ENCODE results near the gene HSH2D.
"Not testable (repeated sequence)": the region's sequence is repeated elsewhere in the genome, so short reads cannot be mapped to it uniquely, and the experiment has no call there.

The HSH2D gene

GRCh38 chr19:16167055-16167454 lies 23.6 kb downstream of the HSH2D start:
- Histone ChIP-seq H3K36me3 (ENCODE audit: control insufficient read depth, insufficient read depth, low read length) (no peaks in the 10 kb centered on the region), H3K27me3 (replicated peaks; ENCODE audit: control insufficient read depth, insufficient read depth, low read length, poor library complexity, severe bottlenecking) (no peaks in the 10 kb centered on the region), H3K4me1 (ENCODE audit: control insufficient read depth, insufficient read depth, low read length, poor library complexity, severe bottlenecking) (no peaks in the 10 kb centered on the region), H3K27ac (ENCODE audit: insufficient read depth, low read length, poor library complexity, severe bottlenecking) (no peak overlapping the region), H3K9me3 (ENCODE audit: control insufficient read depth, low read length) (no peaks in the 10 kb centered on the region), H3K4me3 (ENCODE audit: insufficient read depth, low read depth, low read length, poor library complexity, severe bottlenecking) (no peak overlapping the region)
- DNase-seq, result no peak

GRCh38 chr19:16168465-16169081 lies 25.1 kb downstream of the HSH2D start:
- no peak for DNase-seq
- H3K4me3 ChIP-seq (ENCODE audit: insufficient read depth, low read depth, low read length, poor library complexity, severe bottlenecking), result no peak overlapping the region
- no peaks in the 10 kb centered on the region for H3K36me3 ChIP-seq (ENCODE audit: control insufficient read depth, insufficient read depth, low read length)
- H3K27ac ChIP-seq (ENCODE audit: insufficient read depth, low read length, poor library complexity, severe bottlenecking), result no peak overlapping the region
- H3K27me3 ChIP-seq (replicated peaks; ENCODE audit: control insufficient read depth, insufficient read depth, low read length, poor library complexity, severe bottlenecking), result no peaks in the 10 kb centered on the region
- no peaks in the 10 kb centered on the region for H3K9me3 ChIP-seq (ENCODE audit: control insufficient read depth, low read length)
- no peaks in the 10 kb centered on the region for H3K4me1 ChIP-seq (ENCODE audit: control insufficient read depth, insufficient read depth, low read length, poor library complexity, severe bottlenecking)

- no peak overlapping the region for H3K4me3 ChIP-seq (ENCODE audit: insufficient read depth, low read depth, low read length, poor library complexity, severe bottlenecking)
- H3K4me1 ChIP-seq (ENCODE audit: control insufficient read depth, insufficient read depth, low read length, poor library complexity, severe bottlenecking), result no peaks in the 10 kb centered on the region
- DNase-seq, result no peak
- no peaks in the 10 kb centered on the region for H3K9me3 ChIP-seq (ENCODE audit: control insufficient read depth, low read length)
- no peaks in the 10 kb centered on the region for H3K36me3 ChIP-seq (ENCODE audit: control insufficient read depth, insufficient read depth, low read length)
- H3K27me3 ChIP-seq (replicated peaks; ENCODE audit: control insufficient read depth, insufficient read depth, low read length, poor library complexity, severe bottlenecking), result no peaks in the 10 kb centered on the region
- no peak overlapping the region for H3K27ac ChIP-seq (ENCODE audit: insufficient read depth, low read length, poor library complexity, severe bottlenecking)
These were observed 26.6 kb downstream of the HSH2D start for GRCh38 chr19:16170134-16170533.

- H3K4me3 ChIP-seq (ENCODE audit: insufficient read depth, low read depth, low read length, poor library complexity, severe bottlenecking), result no peak overlapping the region
- DNase-seq, result no peak
- no peaks in the 10 kb centered on the region for H3K9me3 ChIP-seq (ENCODE audit: control insufficient read depth, low read length)
- H3K27ac ChIP-seq (ENCODE audit: insufficient read depth, low read length, poor library complexity, severe bottlenecking), result no peak overlapping the region
- no peaks in the 10 kb centered on the region for H3K36me3 ChIP-seq (ENCODE audit: control insufficient read depth, insufficient read depth, low read length)
- no peaks in the 10 kb centered on the region for H3K27me3 ChIP-seq (replicated peaks; ENCODE audit: control insufficient read depth, insufficient read depth, low read length, poor library complexity, severe bottlenecking)
- no peaks in the 10 kb centered on the region for H3K4me1 ChIP-seq (ENCODE audit: control insufficient read depth, insufficient read depth, low read length, poor library complexity, severe bottlenecking)
These were observed 32.5 kb downstream of the HSH2D start for GRCh38 chr19:16175954-16176353.

GRCh38 chr19:16178866-16179265 lies 35.4 kb downstream of the HSH2D start:
- H3K27ac ChIP-seq (ENCODE audit: insufficient read depth, low read length, poor library complexity, severe bottlenecking); H3K36me3 ChIP-seq (ENCODE audit: control insufficient read depth, insufficient read depth, low read length); H3K4me1 ChIP-seq (ENCODE audit: control insufficient read depth, insufficient read depth, low read length, poor library complexity, severe bottlenecking); H3K27me3 ChIP-seq (replicated peaks; ENCODE audit: control insufficient read depth, insufficient read depth, low read length, poor library complexity, severe bottlenecking); DNase-seq; H3K9me3 ChIP-seq (ENCODE audit: control insufficient read depth, low read length); H3K4me3 ChIP-seq (ENCODE audit: insufficient read depth, low read depth, low read length, poor library complexity, severe bottlenecking): not testable (repeated sequence)

- no peaks in the 10 kb centered on the region for H3K9me3 ChIP-seq (ENCODE audit: control insufficient read depth, low read length)
- H3K4me1 ChIP-seq (ENCODE audit: control insufficient read depth, insufficient read depth, low read length, poor library complexity, severe bottlenecking), result peaks cover 5% of the 10 kb centered on the region
- DNase-seq, result no peak
- no peak overlapping the region for H3K4me3 ChIP-seq (ENCODE audit: insufficient read depth, low read depth, low read length, poor library complexity, severe bottlenecking)
- H3K27me3 ChIP-seq (replicated peaks; ENCODE audit: control insufficient read depth, insufficient read depth, low read length, poor library complexity, severe bottlenecking), result no peaks in the 10 kb centered on the region
- H3K36me3 ChIP-seq (ENCODE audit: control insufficient read depth, insufficient read depth, low read length), result no peaks in the 10 kb centered on the region
- no peak overlapping the region for H3K27ac ChIP-seq (ENCODE audit: insufficient read depth, low read length, poor library complexity, severe bottlenecking)
These were observed 37.1 kb downstream of the HSH2D start for GRCh38 chr19:16180611-16181010.

- no peaks in the 10 kb centered on the region for H3K9me3 ChIP-seq (ENCODE audit: control insufficient read depth, low read length)
- H3K4me3 ChIP-seq (ENCODE audit: insufficient read depth, low read depth, low read length, poor library complexity, severe bottlenecking), result peak overlapping the region; percentile 37
- H3K4me1 ChIP-seq (ENCODE audit: control insufficient read depth, insufficient read depth, low read length, poor library complexity, severe bottlenecking), result peaks cover 13% of the 10 kb centered on the region
- H3K27me3 ChIP-seq (replicated peaks; ENCODE audit: control insufficient read depth, insufficient read depth, low read length, poor library complexity, severe bottlenecking), result no peaks in the 10 kb centered on the region
- H3K27ac ChIP-seq (ENCODE audit: insufficient read depth, low read length, poor library complexity, severe bottlenecking), result no peak overlapping the region
- no peak for DNase-seq
- H3K36me3 ChIP-seq (ENCODE audit: control insufficient read depth, insufficient read depth, low read length), result peaks cover 16% of the 10 kb centered on the region
These were observed 41.2 kb downstream of the HSH2D start for GRCh38 chr19:16184665-16185122.

- H3K36me3 ChIP-seq (ENCODE audit: control insufficient read depth, insufficient read depth, low read length), result peaks cover 22% of the 10 kb centered on the region
- H3K4me3 ChIP-seq (ENCODE audit: insufficient read depth, low read depth, low read length, poor library complexity, severe bottlenecking), result peak within 1 kb of the TSS; percentile 76
These were observed 41.8 kb downstream of the HSH2D start, which contains the start of gene FAM32A for GRCh38 chr19:16185123-16185767. FAM32A (plus strand) TSS chr19:16185410; CDS start chr19:16185443, 33 bp downstream.

GRCh38 chr19:16185768-16186123 lies 42.3 kb downstream of the HSH2D start:
- Histone ChIP-seq H3K4me3 (ENCODE audit: insufficient read depth, low read depth, low read length, poor library complexity, severe bottlenecking) (peak overlapping the region; percentile 76), H3K9me3 (ENCODE audit: control insufficient read depth, low read length) (no peaks in the 10 kb centered on the region), H3K27me3 (replicated peaks; ENCODE audit: control insufficient read depth, insufficient read depth, low read length, poor library complexity, severe bottlenecking) (no peaks in the 10 kb centered on the region), H3K36me3 (ENCODE audit: control insufficient read depth, insufficient read depth, low read length) (peaks cover 27% of the 10 kb centered on the region), H3K27ac (ENCODE audit: insufficient read depth, low read length, poor library complexity, severe bottlenecking) (peak overlapping the region; percentile 75), H3K4me1 (ENCODE audit: control insufficient read depth, insufficient read depth, low read length, poor library complexity, severe bottlenecking) (peaks cover 13% of the 10 kb centered on the region)
- peak in 1 of 3 donors; percentile 33 for DNase-seq

More at GRCh38 chr19:16185123-16185767, 41.8 kb downstream of the HSH2D start, which contains the start of gene FAM32A:
- no peaks in the 10 kb centered on the region for H3K9me3 ChIP-seq (ENCODE audit: control insufficient read depth, low read length)
- H3K4me1 ChIP-seq (ENCODE audit: control insufficient read depth, insufficient read depth, low read length, poor library complexity, severe bottlenecking), result peaks cover 13% of the 10 kb centered on the region
- peak within 1 kb of the TSS; percentile 75 for H3K27ac ChIP-seq (ENCODE audit: insufficient read depth, low read length, poor library complexity, severe bottlenecking)
- no peaks in the 10 kb centered on the region for H3K27me3 ChIP-seq (replicated peaks; ENCODE audit: control insufficient read depth, insufficient read depth, low read length, poor library complexity, severe bottlenecking)
- peak; percentile 98 to 99 (median 99) for DNase-seq

- H3K27me3 ChIP-seq (replicated peaks; ENCODE audit: control insufficient read depth, insufficient read depth, low read length, poor library complexity, severe bottlenecking), result no peaks in the 10 kb centered on the region
- no peak overlapping the region for H3K27ac ChIP-seq (ENCODE audit: insufficient read depth, low read length, poor library complexity, severe bottlenecking)
- no peak overlapping the region for H3K4me3 ChIP-seq (ENCODE audit: insufficient read depth, low read depth, low read length, poor library complexity, severe bottlenecking)
- H3K36me3 ChIP-seq (ENCODE audit: control insufficient read depth, insufficient read depth, low read length), result peaks cover 43% of the 10 kb centered on the region
- H3K9me3 ChIP-seq (ENCODE audit: control insufficient read depth, low read length), result no peaks in the 10 kb centered on the region
- no peak for DNase-seq
- H3K4me1 ChIP-seq (ENCODE audit: control insufficient read depth, insufficient read depth, low read length, poor library complexity, severe bottlenecking), result peaks cover 13% of the 10 kb centered on the region
These were observed 45.0 kb downstream of the HSH2D start for GRCh38 chr19:16188521-16188920.
